H1 (cell line): ENCODE data around the gene NTRK2. TPM values are rescaled to one million over a fixed set of nuclear protein-coding genes. Genes with fewer than 3 reads are reported as not detected.

Source experiments
- EP300 ChIP-seq, 2 experiments: IDR thresholded peaks; 1 replicate in 1 of 2; 2 replicates in 1 of 2; pipeline ENCODE4 v1.6.1; 2011 to 2012; ENCODE audit warnings: low read depth in 2 of 2, low read length in 2 of 2, mild to moderate bottlenecking in 2 of 2, borderline replicate concordance in 1 of 2, inconsistent platforms in 1 of 2, moderate library complexity in 1 of 2
- KDM5A ChIP-seq: fragments of 200-600 bp; IDR thresholded peaks from 2 replicates; pipeline ENCODE4 v1.7.1; 2012; ENCODE audit warnings: mild to moderate bottlenecking, low read length, inconsistent platforms, mixed read lengths
- POLR2AphosphoS5 ChIP-seq: IDR thresholded peaks from 2 replicates; pipeline ENCODE4 v1.6.1; 2011; ENCODE audit warnings: low read depth, low read length
- SP4 ChIP-seq: IDR thresholded peaks from 2 replicates; pipeline ENCODE4 v1.6.1; 2012; ENCODE audit warnings: low read length, inconsistent platforms
- polyA plus RNA-seq, 7 experiments: library from polyadenylated mRNA; depleted of rRNA in 3 of 7; stranded (reverse) in 5 of 7; unstranded in 2 of 7; fragments of >200 nt in 5 of 7; fragments of 200-250 nt in 2 of 7; gene quantifications; 1 replicate in 5 of 7; 2 replicates in 1 of 7; 4 replicates in 1 of 7; pipeline versions ENCODE4 v1.2.1 to v1.2.3, GENCODE V29; 2011 to 2013; ENCODE audit warnings: missing spikeins in 2 of 7, mixed read lengths in 2 of 7
- total RNA-seq: library from RNA; stranded (reverse); fragmentation: NEBNext Ultra II Directional; extraction: Animal tissue kit (Norgen Biotek cat#: 25700); gene quantifications from 2 replicates; pipeline ENCODE4 v1.2.1, GENCODE V29; 2021

Gene NTRK2
- total and polyA plus RNA-seq, 2 of the 8 experiments (the other 6 are each of a cell fraction or from before 2014, with no cell fraction given), result 0.03 to 0.04 TPM

DNA sequence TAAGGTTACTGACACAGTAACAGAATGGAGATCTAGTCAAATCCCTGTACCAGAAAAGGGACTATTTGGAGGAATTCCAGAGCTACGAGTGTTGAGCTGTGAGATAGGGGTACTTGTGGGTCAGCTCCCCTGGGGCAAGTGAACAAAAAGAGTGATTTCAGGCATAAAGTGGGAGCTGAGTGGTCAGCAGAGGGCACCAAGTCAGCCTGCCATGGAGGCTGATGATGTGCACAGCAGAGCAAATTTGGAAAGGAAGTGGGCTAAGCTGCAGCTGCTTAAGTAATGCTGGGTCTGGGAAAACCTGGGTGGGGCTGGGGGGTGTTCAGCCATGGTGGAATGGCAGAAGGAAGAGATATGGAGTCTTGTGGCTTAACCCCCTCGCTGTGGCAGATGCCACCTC, 327.9 kb downstream of the NTRK2 start (continued):
- no peak for TF ChIP-seq SP4
- TF ChIP-seq POLR2AphosphoS5, result no peak
- no peak for TF ChIP-seq KDM5A
- no peak for TF ChIP-seq EP300 (IDR thresholded peaks at IDR 0.05; ENCODE audit: borderline replicate concordance in 1 of 2, low read depth in 2 of 2, low read length in 2 of 2)
- TF ChIP-seq, all 59 proteins: peak for 2
